NOMO-1 (cell line): ENCODE results near the gene HHAT.

Experiments used
- DNase-seq, 2 experiments: peaks; one replicate each; lab custom pipeline; 2025; ENCODE audit not compliant: unreplicated experiment in 2 of 2; lab: John Stamatoyannopoulos, UW

Gene HHAT

DNA sequence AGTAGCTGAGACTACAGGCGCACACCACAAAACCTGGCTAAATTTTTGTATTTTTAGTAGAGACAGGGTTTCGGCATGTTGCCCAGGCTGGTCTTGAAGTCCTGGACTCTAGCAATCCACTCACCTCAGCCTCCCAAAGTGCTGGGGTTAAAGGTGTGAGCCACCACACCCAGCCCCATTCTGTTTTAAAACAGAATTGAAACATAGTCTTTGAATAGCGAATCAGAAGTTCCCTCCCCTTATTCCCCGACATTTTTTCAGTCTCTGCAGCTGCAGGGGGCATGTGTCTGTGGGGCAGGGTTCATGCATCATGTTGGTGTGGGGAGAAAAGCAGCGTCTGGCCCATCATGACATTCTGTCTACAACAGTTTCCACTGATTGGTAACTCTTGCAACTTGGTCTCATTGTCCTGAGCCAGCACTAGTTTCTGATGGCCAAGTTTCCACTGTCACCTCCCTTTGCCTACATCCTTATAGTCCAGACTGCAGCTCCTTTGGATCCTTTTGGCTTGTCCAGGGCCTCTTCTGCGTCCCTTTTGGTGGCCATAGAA, 15.6 kb upstream of the HHAT start:
- no peak for DNase-seq

DNA sequence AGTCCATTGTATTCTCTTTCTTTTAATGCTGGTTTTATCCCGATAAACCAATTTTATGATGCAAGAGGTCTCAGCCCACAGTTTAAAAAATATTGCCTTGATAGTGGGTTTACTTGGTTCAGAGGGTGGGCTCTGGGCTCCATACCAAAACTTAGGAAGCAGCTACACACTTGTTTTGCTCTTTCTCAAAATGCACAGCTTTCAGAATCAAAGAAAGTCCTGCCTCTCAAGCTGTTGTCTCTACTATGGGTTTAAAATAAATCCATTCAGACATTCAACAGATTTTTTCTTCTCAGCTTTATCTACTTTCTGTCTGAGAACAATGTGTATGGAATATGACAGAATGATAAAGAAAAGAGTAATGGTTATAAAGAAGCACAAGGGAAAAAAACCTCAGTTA, 14.8 kb upstream of the HHAT start:
- no peak for DNase-seq

GRCh38 chr1:210315529-210315928, 13.2 kb upstream of the HHAT start:
- no peak for DNase-seq

DNA sequence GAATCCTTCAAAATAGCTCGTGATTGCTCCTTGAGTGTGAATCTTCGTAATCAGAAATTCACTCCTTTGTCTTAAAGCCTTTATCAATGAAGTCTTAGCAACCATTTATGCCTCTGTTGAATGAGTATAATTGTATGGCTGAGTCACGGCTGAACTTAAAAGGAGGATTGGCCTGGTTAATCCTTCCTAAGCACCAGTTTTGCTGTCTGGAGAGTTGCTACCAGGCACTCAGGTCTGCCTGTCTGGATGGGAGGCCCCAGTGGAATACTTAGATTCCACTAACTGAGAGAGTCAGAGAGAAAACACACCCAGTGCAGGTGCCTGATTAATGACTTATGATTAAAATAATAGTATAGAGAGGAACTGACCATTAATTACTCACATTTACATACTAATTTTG, 7.6 kb upstream of the HHAT start:
- no peak for DNase-seq

DNA sequence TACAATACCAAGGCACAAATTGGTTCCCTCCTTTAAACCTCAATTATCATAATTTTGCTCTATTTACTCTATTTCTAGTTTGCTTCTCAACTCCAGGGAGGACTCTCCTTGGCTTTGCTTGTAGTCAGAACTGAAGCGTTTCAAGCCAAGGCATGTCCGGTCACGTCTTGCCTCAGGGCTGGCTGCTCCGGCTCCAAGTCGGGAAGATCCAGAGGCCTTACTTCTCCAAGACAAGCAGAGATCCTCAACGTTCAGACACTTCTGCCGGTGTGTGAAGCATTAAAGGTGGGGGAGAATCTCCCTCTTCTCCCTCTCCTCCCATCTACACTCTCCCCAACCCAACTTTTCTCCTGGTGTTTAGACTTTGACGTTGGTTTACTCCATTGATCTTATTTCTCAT, 7.2 kb upstream of the HHAT start:
- DNase-seq = no peak

DNA sequence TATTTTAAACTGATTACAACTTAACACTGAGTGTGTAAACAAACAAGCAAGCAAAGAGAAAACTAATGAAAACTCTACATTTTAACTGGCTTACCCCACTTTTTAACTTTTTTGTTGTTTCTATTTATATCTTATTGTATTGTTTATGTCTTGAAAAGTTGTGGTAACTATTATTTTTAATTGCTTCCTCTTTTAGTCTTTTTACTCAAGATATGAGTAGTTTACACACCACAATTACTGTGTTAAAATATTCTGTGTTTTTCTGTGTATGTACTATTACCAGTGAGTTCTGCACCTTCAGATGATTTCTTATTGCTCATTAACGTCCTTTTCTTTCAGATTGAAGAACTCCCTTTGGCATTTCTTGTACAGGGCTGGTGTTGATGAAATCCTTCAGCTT, 4.7 kb upstream of the HHAT start:
- DNase-seq = peak; percentile 11 to 65

DNA sequence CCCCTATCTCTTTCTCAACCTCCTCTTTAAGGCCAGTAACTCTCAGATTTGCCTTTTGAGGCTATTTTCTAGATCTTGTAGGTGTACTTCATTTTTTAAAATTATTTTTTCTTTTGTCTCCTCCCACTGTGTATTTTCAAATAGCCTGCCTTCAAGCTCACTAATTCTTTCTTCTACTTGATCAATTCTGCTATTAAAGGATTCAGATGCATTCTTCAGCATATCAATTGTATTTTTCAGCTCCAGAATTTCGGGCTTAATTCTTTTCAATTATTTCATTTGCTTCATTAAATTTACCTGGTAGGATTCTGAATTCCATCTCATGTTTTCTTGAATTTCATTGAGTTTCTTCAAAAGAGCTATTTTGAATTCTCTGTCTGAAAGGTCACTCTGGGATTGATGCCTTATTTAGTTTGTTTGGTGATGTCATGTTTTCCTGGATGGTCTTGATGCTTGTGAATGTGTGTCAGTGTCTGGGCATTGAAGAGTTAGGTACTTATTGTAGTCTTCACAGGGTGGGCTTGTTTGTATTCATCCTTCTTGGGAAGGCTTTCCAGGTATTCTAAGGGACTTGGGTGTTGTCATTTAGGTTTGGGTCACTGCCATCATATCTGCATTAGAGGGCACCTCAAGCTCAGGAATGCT, 3.6 kb upstream of the HHAT start:
- no peak for DNase-seq

DNA sequence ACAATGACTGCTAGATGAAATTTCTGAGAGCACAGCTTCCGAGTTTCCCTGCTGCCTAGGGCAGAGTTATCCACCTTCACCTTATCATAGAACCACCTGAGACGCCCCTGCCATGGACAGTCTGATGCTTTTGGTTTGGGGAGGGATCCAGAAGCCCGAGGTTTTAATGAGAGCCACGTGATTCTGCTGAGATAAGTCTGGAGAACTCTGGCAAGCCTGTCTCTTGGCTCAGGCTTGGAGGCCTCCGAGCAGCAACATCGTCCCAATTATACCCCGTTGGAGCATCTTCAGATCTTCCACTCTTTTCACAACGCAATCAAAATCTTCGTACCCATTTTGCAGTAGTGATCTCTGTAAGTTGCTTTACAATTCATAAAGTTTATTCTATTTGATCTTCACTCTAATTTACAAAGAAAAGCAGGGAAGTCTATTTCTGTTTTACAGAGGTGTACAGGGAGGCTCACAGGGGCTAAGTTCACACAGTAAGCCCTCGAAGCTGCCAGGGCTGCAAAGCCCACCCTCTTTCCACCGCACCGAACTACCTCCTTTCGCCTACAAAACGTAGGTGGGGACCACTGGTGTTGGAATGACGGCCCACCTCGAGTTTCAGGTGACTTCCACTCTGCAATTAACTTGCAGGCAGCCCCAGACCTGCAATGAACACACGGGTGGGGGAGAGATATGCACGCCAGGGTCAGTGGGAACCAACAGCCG, 513 bp upstream of the HHAT start:
- DNase-seq = no peak

DNA sequence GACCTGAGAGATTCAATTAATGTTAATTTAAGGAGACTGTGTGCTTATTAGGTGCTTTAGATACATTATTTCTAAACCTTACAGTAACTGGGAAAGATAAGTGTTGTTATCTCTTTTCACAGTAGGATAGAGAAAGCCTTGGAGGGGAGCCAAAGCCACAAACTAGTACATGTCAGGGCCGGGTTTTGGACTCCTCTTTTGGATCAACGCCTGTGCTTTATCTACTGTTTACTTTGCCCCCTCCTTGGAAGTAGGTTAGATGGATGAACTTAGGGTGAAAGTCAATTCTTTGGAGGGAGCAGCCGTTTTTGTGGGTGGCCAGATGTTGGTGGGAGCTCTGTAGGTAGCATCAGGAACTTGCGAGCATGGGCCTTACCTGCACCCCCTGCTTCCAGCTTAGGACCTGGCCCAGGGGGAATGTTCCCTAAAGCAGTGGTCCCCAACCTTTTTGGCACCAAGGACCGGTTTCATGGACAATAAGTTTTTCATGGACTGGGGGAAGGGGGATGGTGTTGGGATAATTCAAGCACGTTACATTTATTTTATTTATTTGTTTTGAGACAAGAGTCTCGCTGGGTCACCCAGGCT, 1.7 kb downstream of the HHAT start:
- no peak for DNase-seq

- DNase-seq = no peak
Observed at GRCh38 chr1:210332233-210332632, 3.5 kb downstream of the HHAT start.

GRCh38 chr1:210332719-210333398, 4.2 kb downstream of the HHAT start:
- no peak for DNase-seq

- DNase-seq = no peak
Observed at GRCh38 chr1:210335001-210335400, 6.3 kb downstream of the HHAT start.

- DNase-seq = no peak
Observed at GRCh38 chr1:210336362-210336761, 7.7 kb downstream of the HHAT start.

GRCh38 chr1:210339500-210339899, 10.8 kb downstream of the HHAT start:
- DNase-seq = no peak

DNA sequence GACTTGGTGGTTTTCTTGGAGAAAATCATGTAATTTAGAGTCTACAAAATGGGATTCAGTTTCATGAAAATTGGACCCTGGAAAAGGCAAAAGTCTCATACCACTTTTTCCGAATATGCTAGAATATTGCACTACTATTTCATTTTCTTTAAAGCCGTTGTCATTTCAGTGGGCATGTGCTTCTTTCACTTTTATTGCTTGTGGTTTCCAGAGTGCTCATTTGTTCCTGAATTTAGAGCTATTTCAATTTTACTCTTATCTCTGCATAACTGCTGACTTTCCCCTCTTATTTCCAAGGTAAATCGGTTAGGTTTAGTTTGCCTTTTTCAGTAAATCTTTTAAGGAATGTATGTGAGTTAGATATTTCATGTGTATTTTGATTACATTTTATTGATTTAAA, 11.6 kb downstream of the HHAT start:
- peak in 1 of 2 experiments; percentile 73 for DNase-seq

GRCh38 chr1:210340841-210341240, 12.1 kb downstream of the HHAT start:
- no peak for DNase-seq

- no peak for DNase-seq
Observed at GRCh38 chr1:210342986-210343780, 14.5 kb downstream of the HHAT start.

DNA sequence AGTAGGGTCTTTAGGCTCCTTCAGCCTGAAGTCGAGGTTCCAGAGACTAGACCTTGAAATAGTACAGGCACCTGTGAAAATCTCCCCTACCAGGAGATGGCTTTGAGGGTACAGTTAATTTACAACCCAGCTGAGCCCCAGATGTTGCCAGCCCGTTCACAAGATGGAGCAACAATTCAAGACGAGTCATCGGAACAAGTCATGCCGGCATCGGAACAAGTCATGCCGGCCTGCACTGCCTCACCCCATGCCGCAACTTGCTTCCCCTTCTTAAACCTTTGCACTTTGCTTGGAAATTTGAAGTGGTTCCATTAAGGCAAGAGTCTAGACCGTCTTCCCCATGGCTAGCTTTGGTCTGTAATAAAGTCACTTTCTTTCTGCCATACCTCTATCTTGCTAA, 16.0 kb downstream of the HHAT start:
- peak; percentile 7 to 19 for DNase-seq

GRCh38 chr1:210347112-210347511, 18.4 kb downstream of the HHAT start:
- DNase-seq = no peak

DNA sequence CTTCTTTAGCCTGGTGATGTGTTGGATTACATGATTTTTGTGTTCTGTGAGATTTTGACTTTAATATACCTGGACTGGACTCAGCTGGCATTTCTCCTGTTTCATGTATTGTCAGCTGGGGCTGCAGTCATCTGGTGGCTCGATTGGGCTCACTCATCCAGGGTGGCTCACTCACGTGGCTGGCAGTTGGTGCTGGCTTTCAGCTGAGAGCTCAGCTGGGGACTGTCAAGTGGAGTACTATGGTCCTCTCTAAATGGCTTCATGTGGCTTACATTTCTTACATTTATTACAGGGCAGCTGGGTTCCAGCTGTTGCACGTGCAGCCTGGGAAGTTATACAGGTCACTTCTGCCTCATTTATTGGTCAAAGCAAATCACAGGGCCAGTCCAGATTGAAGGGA, 22.8 kb downstream of the HHAT start:
- DNase-seq = no peak

- no peak for DNase-seq
Observed at GRCh38 chr1:210352575-210352974, 23.9 kb downstream of the HHAT start.
